ENCODE measurements around the gene DENND4A. TPM values are rescaled to one million over a fixed set of nuclear protein-coding genes. Genes with fewer than 3 reads are reported as not detected.
"Not testable (repeated sequence)": the region's sequence is repeated elsewhere in the genome, so short reads cannot be mapped to it uniquely, and the experiment has no call there.

DENND4A gene
- total RNA-seq, 1 experiment from 2014 or later, result 5.9 TPM

GRCh38 chr15:65631503-65631902 lies 160.6 kb downstream of the DENND4A start:
- DNase-seq (ENCODE audit: low read depth), result no peak
- in situ Hi-C loops (cut with HindIII; ENCODE audit: low pct_unique_long_range_greater_than_20kb, low sequenced_read_pairs), result loop anchor here (25.0 kb wide), 1 partner anchor 206 kb away; no protein-coding TSS in a partner anchor

GRCh38 chr15:65630760-65631159 lies 161.3 kb downstream of the DENND4A start:
- in situ Hi-C loops (cut with HindIII; ENCODE audit: low pct_unique_long_range_greater_than_20kb, low sequenced_read_pairs), result loop anchor here (25.0 kb wide), 1 partner anchor 207 kb away; no protein-coding TSS in a partner anchor
- no peak for DNase-seq (ENCODE audit: low read depth)

GRCh38 chr15:65629548-65629947 lies 162.5 kb downstream of the DENND4A start:
- in situ Hi-C loops (cut with HindIII; ENCODE audit: low pct_unique_long_range_greater_than_20kb, low sequenced_read_pairs), result loop anchor here (25.0 kb wide), 1 partner anchor 208 kb away; no protein-coding TSS in a partner anchor

GRCh38 chr15:65626856-65627255 lies 165.2 kb downstream of the DENND4A start:
- no peak for DNase-seq (ENCODE audit: low read depth)
- in situ Hi-C loops (cut with HindIII; ENCODE audit: low pct_unique_long_range_greater_than_20kb, low sequenced_read_pairs), result loop anchor here (25.0 kb wide), 1 partner anchor 210 kb away; no protein-coding TSS in a partner anchor

More at GRCh38 chr15:65629548-65629947, 162.5 kb downstream of the DENND4A start:
- no peak for DNase-seq (ENCODE audit: low read depth)

- in situ Hi-C loops (cut with HindIII; ENCODE audit: low pct_unique_long_range_greater_than_20kb, low sequenced_read_pairs), result no loop called here
- DNase-seq (ENCODE audit: low read depth), result no peak
Measured at GRCh38 chr15:65623103-65623502, 169.0 kb downstream of the DENND4A start.

GRCh38 chr15:65621638-65622037 lies 170.5 kb downstream of the DENND4A start, which contains the start of gene SLC24A1:
TSS of gene SLC24A1 (plus strand) at chr15:65621938. CDS start at chr15:65624081, 2,143 bp downstream.
- in situ Hi-C loops (cut with HindIII; ENCODE audit: low pct_unique_long_range_greater_than_20kb, low sequenced_read_pairs), result no loop called here
- DNase-seq (ENCODE audit: low read depth), result no peak

- DNase-seq (ENCODE audit: low read depth), result no peak
- in situ Hi-C loops (cut with HindIII; ENCODE audit: low pct_unique_long_range_greater_than_20kb, low sequenced_read_pairs), result no loop called here
Measured at GRCh38 chr15:65620833-65621232, 171.3 kb downstream of the DENND4A start.

GRCh38 chr15:65619626-65620290 lies 172.3 kb downstream of the DENND4A start:
- DNase-seq (ENCODE audit: low read depth), result no peak
- in situ Hi-C loops (cut with HindIII; ENCODE audit: low pct_unique_long_range_greater_than_20kb, low sequenced_read_pairs), result no loop called here

- in situ Hi-C loops (cut with HindIII; ENCODE audit: low pct_unique_long_range_greater_than_20kb, low sequenced_read_pairs), result no loop called here
- DNase-seq (ENCODE audit: low read depth), result no peak
Measured at GRCh38 chr15:65618560-65619109, 173.5 kb downstream of the DENND4A start.

GRCh38 chr15:65615887-65616286 lies 176.2 kb downstream of the DENND4A start:
- in situ Hi-C loops (cut with HindIII; ENCODE audit: low pct_unique_long_range_greater_than_20kb, low sequenced_read_pairs); DNase-seq (ENCODE audit: low read depth): not testable (repeated sequence)

- in situ Hi-C loops (cut with HindIII; ENCODE audit: low pct_unique_long_range_greater_than_20kb, low sequenced_read_pairs), result no loop called here
- no peak for DNase-seq (ENCODE audit: low read depth)
Measured at GRCh38 chr15:65612949-65613744, 178.9 kb downstream of the DENND4A start.

GRCh38 chr15:65612616-65612946 lies 179.5 kb downstream of the DENND4A start:
- peak; percentile 7 for DNase-seq (ENCODE audit: low read depth)
- in situ Hi-C loops (cut with HindIII; ENCODE audit: low pct_unique_long_range_greater_than_20kb, low sequenced_read_pairs), result no loop called here

- peak; percentile 22 for DNase-seq (ENCODE audit: low read depth)
Measured at GRCh38 chr15:65611888-65612615, 180.0 kb downstream of the DENND4A start.

GRCh38 chr15:65610871-65611718 lies 181.0 kb downstream of the DENND4A start, which contains the start of gene INTS14:
TSS of gene INTS14 (minus strand) at chr15:65611131. CDS start at chr15:65607380, 3,751 bp downstream.
- peak; percentile 96 for DNase-seq (ENCODE audit: low read depth)
- in situ Hi-C loops (cut with HindIII; ENCODE audit: low pct_unique_long_range_greater_than_20kb, low sequenced_read_pairs), result no loop called here

More at GRCh38 chr15:65611888-65612615, 180.0 kb downstream of the DENND4A start:
- in situ Hi-C loops (cut with HindIII; ENCODE audit: low pct_unique_long_range_greater_than_20kb, low sequenced_read_pairs), result no loop called here

All from Caki2 (cell line).